Stimulated activated CD4-positive, alpha-beta T cell treated with anti-CD3 and anti-CD28 coated beads, TNF-alpha, amount 100 ng/mL, for 1 hour (primary cell): ENCODE measurements around the gene DRD2.
"Not testable (repeated sequence)": the region's sequence is repeated elsewhere in the genome, so short reads cannot be mapped to it uniquely, and the experiment has no call there.

Source experiments
- DNase-seq, 3 donors: peaks; one replicate each; pipeline ENCODE4 v3.0.0-alpha.2; 2020; ENCODE audit warnings: low read depth in 3 of 3, low spot score in 1 of 3

DRD2 gene

DNA sequence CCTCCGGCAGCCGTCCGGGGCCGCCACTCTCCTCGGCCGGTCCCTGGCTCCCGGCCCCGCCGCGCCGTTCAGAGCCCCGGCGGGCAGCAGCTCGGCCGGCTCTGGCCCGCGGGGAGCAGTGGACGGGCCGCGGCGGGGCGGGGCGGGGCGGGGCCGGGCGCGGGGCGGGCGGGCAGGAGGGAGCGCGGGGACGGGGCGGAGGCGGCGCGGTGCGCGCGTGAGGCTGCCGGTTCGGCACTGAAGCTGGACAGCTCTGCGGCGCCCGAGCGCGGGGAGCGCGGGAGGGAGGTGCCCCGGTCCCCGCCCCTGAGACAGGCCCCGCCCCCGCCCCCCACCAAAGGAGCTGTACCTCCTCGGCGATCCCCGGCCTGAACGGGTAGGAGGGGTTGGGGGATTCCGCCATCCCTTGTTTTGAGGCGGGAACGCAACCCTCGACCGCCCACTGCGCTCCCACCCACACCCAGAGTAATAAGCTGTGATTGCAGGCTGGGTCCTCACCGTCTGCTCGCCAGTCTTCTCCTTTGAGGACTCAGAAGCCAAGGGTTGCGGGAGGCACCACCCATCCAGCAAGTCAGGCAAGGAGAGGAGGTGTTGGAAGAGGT, at the start of gene DRD2:
Gene DRD2 (minus strand): TSS at position 239 of the 602 bp plus-strand sequence. CDS start 50,747 bp downstream, outside the sequence.
- no peak for DNase-seq

DNA sequence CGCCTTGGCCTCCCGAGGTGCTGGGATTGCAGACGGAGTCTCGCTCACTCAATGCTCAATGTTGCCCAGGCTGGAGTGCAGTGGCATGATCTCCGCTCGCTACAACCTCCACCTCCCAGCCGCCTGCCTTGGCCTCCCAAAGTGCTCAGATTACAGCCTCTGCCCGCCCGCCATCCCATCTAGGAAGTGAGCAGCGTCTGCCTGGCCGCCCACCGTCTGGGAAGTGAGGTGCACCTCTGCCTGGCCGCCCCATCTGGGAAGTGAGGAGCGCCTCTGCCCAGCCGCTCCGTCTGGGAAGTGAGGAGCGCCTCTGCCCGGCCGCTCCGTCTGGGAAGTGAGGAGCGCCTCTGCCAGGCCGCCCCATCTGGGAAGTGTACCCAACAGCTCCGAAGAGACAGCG, 48.7 kb upstream of the DRD2 start:
- not testable (repeated sequence) for DNase-seq

DNA sequence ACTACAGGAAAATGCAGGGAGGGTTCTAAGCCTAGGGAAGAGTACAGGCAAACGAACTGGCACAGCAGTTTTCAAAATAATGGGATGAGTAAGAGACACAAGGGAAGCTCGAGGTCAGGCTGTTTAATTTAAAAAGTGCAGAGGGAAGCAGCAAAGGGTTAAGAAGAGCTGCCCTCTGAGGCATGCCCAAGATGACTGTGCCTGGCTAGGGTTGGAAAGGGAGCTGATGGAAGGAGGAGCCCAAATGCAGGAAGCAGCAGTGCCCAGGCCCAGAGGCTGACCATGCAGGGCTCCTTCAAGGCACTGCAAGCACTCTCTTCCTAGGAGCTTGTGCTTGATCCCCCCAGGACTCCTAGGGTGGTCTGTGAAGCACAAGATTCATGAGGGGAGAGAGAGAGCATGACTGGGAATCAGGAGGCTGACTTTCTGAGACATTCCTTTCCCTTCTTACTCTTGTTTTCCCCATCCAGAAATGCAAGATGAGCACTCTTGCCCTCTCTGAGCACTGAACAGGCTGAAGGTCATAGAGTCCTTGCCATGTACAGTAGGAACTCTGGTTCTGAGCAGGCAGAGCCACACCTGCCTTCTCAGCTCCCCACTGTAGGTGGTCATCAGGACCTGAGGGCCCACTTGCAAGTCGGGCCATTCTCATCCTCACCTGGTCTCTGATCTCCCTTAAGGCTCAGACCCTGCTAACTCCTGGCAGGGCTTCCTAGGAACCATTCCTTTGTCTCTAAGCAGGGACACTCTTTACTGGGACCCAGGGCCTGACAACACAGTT, 46.7 kb upstream of the DRD2 start:
- DNase-seq, result no peak

DNA sequence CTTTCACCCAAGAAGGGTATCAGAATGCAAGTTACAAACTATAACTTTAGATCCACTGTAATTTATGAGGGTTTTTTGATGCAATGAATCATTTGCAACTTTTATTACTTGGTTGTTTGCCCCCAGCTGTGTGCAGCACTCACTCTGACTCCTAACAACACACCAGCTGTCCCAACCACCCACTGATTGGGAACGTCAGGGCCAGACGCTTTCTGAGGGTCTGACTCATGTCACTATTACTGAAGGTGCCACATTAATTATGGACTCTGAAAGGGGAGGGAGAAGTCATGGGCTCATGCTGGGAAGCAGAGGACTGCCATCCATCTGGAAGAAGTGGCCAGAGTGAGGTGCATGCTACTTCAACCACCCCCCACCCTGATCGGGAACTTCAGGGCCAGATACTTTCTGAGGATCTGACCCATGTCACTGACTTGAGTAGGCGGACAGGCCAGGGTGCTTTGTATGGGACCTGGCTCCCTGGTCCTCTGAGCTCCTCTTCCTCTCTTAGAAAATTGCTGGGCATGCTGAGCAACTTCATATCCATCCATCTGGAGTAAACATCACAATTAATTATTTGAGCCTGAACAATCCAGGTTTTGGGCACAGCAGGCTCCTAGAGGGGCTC, 44.9 kb upstream of the DRD2 start:
- DNase-seq, result no peak

DNA sequence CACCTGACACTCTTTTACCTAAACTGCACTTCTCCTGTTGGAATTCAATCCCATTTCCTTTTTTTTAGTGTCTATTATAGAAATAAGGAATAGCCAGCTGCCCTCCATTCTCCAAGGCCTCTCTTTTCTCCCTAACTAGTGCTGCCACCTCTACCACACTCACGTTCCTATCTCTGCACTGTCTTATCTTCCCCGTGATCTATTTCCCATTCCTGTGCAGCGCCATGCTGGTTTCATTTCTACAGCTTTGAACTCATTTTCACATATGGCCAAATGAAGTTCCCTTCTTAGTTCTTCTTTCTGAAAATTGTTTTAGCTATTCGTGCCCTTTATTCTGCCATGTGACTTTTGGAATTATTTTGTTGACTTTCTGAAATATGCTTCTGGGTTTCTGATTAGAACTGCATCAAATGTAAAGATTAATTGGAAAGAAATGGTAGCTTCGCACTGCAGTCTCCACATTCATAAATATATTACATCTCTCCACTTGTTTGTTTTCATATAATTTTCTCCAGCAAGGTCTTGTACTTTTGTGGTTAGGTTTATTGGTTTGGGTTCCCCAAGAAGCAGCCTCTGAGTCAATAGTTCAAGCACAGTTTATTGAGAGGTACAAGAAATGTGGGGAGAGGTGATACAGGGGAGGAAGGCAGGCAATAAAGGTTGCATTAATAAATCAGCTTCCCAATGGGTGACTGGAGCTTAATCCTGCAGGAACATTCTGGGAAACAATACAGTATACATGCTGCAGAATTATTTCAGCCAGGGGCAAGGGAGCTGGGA, 43.7 kb upstream of the DRD2 start:
- DNase-seq, result no peak

DNA sequence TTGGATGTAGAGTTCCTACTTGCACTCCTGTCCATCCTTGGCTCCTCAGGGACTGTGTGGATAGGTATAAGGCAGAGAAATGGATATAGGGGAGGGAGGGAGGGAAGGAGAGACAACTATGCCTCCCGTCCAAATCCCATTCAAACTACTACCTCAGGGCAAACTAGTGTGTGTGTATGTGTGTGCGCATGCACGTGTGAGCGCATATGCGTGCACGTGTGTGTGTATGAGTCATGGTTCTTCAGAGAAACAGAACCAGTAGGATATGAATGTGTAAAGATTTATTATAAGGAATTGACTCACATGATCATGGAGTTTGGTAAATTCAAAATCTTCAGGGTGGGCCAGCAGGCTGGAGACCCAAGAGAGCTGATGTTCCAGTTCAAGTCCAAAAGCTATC, 42.2 kb upstream of the DRD2 start:
- no peak for DNase-seq

DNA sequence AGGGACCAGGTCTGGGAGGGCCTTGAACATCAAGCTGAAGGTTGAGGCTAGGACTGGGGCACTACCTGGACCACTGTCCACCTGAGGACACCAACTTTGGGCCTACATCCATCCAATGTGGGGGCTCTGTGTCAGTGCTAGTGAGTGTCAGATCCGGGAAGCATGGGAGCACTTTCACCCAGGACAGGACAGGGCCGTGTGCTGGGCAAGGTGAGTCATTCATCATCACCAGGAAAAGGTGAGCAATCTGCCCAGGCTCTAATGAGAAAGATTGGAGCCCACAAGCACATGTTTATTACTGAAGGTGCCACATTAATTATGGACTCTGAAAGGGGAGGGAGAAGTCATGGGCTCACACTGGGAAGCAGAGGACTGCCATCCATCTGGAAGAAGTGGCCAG, 39.7 kb upstream of the DRD2 start:
- no peak for DNase-seq

DNA sequence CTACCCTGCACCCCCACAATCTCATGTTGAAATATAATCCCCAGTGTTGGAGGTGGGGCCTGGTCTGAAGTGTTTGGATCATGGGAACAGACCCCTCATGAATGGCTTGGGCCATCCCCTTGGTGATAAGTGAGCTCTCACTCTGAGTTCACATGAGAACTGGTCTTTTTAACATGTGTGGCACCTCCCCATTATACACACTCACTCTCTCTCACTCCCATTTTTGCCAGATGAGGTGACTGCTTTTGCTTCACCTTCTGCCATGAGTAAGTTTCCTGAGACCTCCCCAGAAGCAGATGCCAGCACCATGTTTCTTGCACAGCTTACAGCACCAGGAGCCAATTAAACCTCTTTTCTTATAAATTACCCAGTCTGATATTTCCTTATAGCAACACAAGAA, 32.1 kb upstream of the DRD2 start:
- DNase-seq, result no peak

DNA sequence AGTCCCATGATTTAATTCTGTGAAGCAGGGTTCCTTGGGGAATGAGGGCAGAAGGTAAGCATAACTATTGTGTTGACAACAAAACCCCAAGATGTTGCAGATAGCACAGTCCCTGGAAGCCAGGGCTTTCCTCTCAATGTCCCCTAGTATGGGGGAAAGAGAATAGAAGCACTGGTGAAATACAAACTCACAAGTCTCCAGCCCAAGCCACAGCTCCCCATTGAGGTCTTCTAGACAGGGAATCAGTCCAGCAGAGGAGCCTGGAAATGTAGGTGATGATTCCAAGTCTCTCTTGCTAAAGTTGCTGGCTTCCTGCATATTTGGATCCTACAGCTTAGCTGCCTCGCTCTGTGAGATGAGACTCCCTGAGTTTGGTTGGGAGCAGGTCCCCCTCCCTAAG, 31.7 kb upstream of the DRD2 start:
- no peak for DNase-seq

DNA sequence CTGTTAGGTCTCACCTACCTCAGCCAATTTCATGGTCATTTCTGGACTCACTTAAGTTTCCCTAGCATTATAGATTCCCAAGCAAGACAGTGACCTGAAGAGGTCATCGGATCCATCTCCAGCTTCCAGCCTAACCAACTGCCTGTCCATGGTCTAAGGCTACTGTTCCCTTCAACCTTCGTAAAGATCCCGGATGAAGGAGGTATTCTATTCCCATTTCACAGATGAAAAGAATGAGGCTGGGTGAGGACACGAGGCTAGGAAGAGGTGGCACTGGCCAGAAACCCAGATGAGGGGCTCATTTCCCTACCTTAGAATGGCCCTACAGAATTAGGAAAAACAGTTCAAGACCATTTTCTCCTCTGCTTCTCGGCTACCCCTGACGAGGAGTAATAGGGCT, 31.3 kb upstream of the DRD2 start:
- DNase-seq, result no peak

DNA sequence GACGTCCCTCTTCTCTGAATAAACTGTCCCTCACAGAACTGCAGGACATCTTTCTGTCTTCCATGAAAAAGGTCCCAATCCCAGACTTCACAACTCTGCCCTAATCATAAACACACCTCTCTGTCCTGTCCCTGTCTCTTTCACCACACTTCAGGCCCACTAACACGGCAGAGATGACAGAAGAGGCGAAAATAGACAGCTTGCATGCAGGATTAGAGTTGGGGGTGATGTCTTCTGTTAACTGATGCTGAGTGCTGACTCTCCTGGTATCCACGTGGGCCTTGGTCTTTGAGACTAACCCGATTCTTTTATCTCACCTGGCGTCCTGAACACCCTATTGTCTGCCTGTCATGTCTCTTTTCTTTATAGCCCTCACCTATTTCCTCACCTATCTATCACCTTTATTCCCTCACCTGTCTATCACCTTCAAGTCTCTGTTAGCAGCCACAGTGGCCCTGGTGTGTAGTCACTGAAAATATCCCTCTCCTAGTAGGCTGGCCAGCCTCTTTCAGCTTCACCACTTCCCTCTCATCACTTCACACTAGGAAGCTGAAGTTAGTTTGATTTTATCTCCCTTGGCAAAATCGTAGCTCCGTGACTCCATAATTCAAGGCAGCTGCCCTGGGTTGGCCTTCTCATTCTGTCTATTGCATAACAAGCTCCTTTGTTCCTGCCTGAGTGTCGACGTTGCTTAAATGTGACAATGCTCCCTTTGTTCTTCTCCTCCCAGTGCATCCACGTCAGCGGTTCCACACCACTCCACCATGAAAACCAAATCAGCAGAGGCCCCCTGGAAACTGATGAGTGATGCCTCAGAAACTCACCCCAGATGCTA, 30.6 kb upstream of the DRD2 start:
- DNase-seq, result no peak

DNA sequence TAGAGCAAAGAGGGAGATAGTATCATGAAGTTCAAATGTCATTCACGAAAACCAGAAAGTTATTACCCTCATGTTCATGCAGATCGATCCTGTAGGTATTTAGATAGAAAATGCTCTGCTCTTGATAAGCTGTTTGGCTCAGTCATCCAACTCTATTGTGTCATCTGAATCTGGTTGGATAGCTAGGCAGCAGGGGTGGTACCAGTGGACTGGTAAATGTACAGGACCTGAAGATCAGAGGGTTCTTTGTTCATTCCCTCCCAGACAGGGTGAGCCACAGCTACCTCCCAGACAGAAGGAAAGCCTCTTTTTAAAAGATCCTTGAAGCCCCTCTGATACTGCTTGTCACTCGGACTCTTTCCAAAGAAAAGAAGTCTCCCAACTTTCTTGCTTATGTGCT, 29.8 kb upstream of the DRD2 start:
- DNase-seq, result no peak

DNA sequence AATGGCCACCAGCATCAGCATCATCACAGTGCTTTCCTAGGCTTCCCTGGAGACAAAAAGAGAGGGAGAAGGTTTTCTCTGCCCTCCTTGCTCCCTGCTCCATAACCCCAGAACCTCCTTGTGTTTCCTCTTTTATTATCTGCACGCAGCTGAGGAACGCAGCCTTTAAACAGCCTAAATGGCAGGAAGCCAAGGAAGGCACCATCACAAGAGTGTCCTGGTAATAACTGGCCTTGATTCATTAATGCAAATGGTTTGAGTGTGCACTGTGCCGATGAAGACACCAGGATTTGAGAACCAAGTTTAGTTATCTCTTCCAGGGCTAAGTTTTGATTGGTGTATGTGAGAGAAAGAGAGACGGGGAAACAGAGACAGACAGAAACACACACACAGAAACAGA, 29.4 kb upstream of the DRD2 start:
- DNase-seq, result no peak

DNA sequence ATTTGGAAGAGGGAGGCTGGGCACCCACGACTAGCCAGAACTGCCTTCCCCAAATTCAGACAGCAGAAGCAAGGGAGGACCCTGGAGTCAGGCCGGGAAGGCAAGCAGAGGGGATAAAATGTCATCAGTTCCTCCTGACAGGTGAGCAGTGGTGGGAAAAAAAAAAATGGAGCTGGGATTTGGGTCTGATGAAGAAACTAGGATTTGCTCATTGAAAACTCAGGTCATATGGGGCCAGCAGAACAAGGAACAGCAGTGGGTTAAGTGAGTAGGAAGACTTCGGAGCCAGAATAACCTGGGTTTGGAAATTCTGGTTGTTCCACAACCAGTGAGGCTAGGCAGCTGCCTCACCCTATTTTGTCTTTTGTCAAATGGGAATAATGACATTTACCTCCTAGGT, 28.9 kb upstream of the DRD2 start:
- no peak for DNase-seq

DNA sequence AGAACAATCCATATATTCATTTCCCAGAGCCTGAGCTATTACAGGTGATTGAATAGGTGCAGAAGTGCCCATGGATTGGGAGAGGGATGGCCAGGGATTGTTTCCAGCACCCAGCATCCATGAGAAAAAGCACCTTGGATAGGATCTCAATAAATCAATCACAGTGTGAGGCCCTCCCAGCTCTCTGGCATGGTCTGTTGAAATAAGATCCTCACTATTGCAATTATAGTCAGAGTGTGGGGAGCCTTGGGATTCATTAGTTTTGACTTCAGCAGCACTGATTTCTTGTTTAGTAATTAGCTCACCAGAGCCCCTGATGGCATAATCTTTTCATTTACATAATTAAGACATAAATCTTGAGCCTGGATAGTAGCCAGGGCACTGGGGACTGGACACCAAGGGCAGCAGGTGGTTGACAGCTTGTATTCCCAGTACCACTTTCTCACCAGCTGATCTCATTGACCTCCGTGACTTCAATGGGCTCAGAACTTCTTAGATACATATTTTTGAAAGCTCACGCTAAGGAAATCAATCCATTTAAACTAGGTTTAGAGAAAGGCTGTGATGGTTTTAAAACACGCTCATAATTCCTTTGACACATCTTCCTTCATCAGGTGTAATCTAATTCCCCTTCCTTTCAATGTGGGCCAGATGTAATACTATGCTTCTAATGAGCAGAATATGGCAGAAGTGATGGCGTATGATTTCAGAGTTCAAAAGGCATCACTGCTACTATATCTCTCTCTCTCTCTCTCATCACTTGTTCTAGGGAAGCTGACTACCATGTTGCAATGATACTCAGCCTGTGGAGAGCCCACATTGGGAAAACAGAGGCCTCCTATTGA, 22.1 kb upstream of the DRD2 start:
- no peak for DNase-seq

DNA sequence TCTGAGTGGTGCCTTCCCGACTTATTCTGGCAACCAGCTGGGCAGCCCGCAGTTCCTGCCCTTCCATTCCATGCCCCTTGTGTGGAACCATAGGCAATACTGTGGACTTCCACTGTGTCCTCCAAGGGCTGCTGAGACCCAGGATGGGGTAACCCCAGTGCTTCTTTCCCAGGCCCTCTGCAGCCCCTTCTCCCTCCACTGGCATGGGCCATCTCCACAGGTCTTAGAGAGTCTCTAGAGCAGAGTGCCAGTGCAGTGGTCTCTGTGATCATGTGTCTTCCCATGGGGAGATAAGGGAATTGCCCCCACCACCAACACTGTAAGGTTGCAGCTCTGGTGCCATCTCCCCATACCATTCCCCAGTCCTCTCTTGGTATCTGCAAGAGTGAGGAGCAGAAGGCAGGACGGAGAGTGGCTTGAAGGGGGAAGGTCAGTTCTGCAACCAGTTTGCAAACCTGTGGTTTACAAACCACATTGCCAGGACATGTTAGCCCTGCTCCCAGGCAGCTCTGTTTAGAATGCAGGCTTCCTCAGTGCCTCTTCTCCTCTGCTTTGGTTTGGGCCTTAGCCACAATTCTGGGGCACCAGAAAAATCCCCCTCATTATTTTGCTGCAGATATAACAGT, 20.9 kb upstream of the DRD2 start:
- DNase-seq, result no peak

DNA sequence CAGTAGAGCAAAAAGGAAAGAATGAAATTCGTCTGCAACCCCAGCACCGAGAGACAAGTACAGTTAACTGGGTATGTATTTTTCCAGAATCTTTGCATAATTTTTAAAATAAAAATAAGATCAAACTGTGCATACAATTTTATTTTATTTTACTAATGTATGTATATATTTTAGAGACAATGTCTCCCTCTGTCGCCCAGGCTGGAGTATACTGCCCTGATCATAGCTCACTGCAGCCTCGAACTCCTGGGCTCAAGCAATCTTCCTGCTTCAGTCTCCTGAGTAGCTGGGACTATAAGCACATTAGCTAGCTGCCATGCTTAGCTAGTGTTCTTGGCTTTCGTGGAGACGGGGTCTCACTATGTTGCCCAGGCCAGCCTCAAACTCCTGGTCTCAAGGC, 18.8 kb upstream of the DRD2 start:
- no peak for DNase-seq

DNA sequence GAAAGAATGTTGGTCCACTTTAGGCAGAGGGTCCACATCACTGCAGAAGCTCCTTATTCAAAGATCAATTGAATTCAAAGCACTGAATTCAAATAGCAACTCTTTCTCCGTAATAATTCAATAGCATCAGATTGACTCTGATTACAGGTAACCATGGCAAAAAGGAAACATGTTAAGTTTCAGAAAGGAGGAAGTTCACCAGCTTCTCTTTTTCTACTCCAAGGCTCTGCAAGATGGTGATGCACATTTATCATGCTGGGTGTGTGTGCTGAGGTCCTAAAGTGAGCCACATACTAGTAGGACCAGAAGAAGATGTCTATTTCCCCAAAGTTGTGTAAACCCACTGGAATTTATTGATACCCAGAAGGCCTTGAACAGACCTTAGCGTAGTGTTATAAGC, 18.0 kb upstream of the DRD2 start:
- no peak for DNase-seq

DNA sequence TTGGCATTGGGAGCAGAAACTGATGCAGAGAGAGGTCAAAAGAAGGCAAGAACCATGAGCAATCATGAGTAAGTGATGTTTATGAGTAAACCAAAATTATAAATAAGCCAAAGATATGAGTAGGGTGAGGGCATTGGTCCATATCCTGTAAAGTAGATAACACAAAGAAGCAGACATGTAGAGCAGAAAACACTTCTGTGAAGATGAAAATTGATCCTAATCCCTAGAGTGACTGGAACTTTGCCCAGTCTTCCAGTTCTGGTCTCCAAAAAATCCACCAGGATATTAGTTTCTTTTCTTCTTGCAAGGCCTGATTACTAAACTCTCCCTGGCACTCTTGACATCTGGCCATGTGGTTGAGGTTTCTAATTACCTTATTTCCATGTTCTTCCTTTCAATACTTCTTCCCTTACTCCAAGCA, 13.7 kb upstream of the DRD2 start:
- DNase-seq, result no peak

DNA sequence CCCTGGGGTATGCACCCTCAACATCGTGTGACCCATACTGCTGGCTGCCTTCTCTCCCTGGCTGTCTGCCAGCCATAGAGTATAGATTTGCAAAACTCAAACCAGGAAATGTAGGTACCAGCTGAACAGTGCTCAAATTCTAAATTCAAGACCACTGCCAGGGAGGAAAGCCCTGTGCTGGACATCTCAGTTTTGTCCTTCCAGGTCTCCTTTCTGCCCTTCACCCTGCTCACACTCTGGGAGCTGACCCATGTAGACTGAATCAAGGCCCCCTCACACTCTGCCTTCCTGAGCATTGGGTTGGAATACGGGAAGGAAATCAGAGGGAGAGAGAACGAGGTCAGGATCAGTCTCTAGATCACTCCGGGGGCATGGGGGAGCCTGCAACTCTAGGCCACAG, 12.4 kb upstream of the DRD2 start:
- DNase-seq, result no peak
